NCI-H82 (cell line): Measurements from ENCODE around the gene FBXO10.

Source experiments
- DNase-seq: peaks from one replicate; lab custom pipeline; 2025; lab: John Stamatoyannopoulos, UW

The FBXO10 gene

DNA sequence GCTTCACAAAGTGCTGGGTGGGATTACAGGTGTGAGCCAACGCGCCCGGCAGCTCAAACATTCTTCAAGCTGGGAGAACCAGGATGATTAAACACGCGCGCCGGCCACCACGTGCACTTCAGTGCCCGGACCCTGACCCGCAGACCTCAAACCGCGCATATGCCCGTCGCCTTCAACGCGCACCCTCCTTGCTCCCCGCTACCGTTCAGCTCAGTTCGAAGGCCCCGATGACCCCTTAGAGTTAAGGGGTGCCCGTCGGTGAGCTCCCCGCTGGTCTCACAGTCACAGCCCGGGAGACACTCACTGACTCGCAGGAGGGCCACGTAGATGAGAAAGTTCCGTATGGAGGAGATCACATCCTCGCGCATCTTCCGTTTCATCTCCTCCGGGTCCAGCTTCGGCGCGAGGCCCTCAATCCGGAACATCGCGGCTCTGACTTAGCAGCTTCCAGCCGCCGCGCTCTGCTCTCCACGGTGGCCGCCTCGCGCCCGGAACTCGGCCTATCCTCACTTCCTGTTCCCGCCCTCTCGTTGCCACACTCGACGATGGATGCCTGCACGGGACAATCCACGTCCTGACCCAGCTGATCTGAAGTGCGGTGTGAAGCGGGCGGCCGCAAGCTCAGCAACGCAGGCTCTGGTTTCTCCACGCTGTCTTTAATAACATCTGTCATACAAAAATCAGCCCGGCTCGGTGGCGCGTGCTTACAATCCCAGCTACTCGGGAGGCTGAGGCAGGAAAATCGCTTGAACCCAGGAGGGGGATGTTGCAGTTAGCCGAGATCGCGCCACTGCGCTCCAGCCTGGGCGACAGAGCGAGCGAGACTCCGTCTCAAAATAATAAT, 16.1 kb upstream of the FBXO10 start, which contains the start of gene TOMM5:
TSS of gene TOMM5 (minus strand) at position 490 of the 844 bp plus-strand sequence. CDS start at position 425, 65 bp downstream.
- peak; percentile 93 for DNase-seq

DNA sequence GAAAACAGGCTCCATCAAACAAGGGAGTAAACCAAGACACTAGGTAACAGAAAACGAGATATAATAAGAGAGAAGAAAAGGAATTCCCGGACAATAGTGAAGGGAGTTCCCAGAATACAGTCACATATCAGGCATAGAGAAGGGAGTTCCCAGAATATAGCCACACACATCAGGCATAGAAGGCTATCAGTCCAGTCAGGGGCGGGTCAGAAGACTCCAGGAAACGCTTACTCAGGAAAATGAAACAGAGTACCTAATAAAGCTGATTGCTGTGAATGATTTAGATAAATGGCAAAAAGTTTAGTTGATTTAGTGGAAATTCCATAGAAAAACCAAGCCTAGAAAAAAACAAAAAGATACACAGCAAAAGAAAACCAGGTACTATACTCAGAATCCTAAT, 11.3 kb upstream of the FBXO10 start:
- no peak for DNase-seq

GRCh38 chr9:37583522-37584121, 7.4 kb upstream of the FBXO10 start:
- DNase-seq, result no peak

DNA sequence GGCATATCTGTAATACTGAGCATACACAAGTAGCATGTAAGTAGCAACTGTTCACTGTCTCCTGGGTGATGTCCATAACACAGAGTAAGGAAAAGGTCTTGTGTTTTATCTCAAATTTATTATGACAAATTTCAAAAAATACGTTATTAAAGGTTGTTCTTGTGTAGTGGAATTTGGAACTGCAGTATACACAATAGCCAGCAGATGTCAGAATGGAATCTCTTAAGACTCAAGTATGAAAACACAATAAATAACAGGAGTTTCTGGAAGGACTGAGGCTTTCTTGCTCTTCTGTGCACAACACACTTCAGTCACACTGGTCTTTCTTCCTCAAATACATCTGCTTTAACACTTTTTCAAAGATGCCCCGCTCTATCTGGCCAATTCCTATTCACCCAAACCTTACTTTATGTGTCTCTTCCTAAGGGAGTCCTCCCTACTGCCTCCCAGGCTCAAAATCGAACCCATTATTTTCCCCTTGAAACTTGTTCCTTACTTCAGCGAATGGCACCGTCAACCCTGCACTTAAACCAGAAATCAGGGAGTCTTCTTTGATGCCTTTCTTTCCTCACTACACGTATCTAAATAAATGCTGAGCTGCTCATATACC, 6.5 kb upstream of the FBXO10 start:
- DNase-seq, result peak; percentile 66

GRCh38 chr9:37575511-37575914, 667 bp downstream of the FBXO10 start:
- peak; percentile 97 for DNase-seq

- DNase-seq, result peak; percentile 94
These were observed 1.2 kb downstream of the FBXO10 start for GRCh38 chr9:37575001-37575400.

- DNase-seq, result peak; percentile 77
These were observed 1.9 kb downstream of the FBXO10 start for GRCh38 chr9:37574241-37574721.

- DNase-seq, result peak; percentile 15
These were observed 4.9 kb downstream of the FBXO10 start for GRCh38 chr9:37571282-37571681.

DNA sequence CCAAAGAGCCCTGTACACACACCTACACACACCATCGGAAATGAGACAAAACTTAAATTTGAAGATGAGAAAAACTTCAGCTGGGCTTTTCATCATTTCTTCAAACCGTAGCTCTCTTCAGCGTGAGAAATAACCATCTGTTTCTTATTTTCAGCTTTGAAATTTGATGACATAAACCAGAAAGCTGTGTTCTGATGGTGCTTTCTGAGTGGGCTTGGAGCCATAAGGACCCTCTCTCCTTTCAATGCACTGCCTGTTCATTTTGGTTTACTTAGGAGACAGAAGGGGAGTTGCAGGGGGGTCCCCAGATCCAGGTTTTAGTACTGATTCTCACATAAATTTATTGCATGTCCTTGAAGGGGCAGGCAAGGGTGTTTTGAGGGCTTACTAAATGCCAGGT, 9.5 kb downstream of the FBXO10 start:
- DNase-seq, result no peak

DNA sequence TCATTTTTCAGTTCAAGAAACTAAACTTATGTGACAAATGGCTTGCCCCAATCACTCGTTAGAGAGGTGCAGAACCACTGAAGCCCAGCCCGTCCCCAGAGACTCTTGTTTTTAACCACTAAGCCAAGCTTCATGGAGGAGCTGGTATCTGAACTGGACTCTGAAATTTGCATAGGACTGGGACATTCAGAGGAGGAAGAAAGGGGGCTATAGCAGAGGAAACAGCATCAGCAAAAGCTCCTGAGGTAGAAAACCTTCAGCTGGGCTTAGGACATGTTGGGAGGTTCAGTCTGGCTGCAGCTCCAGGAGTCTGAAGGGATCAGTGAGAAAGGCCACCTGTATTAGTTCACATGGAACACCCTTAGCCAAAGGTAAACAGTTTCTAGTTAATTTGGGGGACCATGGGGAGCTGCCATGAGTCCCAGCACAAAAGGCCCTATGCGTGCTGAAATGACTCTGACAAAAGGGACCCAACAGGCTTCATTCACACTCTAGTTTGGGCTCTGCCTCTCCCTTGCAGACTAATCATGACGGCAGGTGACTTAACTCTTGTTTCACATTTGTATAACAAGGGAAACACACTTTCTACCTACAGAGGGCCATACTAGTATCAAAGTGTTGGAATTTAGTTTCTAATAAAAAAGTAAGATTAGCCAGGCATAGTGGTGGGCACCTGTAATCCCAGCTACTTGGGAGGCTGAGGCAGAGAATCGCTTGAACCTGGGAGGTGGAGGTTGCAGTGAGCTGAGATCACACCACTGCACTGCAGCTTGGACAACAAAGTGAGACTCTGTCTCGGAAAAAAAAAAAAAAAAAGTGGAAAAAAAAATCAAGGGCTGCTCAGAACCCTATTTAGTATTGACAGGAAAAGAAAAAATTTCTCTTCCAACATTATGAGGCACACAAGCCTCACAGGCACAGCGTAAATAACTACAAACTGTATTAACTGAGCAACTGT, 10.2 kb downstream of the FBXO10 start:
- DNase-seq, result no peak

DNA sequence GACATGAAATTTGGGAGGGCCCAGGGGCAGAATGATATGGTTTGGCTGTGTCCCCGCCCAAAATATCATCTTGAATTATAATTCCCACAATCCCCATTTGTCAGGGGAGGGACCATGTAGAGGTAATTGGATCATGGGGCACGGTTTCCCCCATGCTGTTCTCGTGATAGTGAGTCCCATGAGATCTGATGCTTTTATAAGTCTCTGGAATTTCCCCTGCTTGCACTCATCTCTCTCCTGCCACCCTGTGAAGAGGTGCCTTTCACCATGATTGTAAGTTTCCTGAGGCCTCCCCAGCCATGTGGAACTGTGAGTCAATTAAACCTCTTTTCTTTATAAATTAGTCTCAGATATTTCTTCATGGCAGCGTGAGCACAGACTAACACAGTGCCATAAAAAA, 11.3 kb downstream of the FBXO10 start:
- DNase-seq, result no peak

DNA sequence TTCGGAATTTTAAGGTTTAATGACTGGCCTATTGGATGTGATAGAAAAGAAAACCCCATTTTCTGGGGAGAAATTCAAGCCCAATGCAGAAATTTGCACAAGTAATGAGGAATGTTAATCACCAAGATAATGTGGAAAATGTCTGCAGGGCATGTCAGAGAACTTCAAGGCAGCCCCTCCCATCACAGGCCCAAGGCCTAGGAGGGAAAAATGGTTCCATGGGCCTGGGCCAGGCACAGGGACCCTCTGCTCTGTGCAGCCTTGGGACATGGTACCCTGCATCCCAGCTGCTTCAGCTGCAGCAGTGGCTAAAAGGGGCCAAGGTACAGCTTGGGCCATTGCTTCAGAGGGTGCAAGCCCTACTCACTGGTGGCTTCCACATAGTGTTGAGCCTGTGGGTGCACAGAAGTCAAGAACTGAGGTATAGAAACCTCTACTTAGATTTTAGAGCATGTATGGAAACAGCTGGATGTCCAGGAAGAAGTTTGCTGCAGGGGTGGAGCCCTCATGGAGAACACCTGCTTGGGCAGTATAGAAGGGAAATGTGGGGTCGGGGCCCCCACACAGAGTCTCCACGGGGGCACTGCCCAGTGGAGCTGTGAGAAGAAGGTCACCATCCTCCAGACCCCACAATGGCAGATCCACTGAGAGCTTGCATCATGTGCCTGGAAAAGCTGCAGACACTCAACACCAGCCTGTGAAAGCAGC, 12.2 kb downstream of the FBXO10 start:
- no peak for DNase-seq

DNA sequence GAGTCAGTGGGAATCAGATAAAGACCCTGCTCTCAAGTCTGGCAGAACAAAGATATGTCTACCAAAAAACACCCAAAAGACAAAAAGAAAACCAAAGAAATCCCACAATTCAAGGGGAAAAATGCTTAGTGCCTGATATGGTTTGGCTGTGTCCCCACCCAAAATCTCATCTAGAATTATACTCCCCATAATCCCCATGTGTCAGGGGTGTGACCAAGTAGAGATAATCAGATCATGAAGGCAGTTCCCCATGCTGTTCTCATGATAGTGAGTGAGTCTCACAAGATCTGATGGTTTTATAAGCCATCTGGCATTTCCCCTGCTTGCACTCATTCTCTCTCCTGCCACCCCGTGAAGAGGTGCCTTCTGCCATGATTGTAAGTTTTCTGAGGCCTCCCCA, 13.4 kb downstream of the FBXO10 start:
- DNase-seq, result peak; percentile 96

DNA sequence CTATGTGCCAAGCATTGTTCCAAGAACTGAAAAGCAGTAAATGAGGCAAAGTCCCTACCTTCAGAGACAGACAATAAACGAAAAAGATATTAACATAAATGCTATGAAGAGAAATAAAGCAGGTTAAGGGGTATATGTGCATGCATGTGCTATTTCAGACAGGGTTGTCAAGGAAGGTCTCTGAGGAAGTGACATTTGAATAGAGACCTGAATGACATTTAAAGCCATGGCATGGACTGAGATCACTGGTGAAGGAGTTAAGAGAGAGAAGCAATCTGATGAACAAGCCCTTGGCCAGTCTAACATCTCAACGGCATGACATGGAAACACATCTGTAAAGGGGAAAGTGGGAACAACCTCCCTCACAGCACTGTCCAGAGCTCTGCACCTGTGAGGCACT, 14.5 kb downstream of the FBXO10 start:
- DNase-seq, result no peak

DNA sequence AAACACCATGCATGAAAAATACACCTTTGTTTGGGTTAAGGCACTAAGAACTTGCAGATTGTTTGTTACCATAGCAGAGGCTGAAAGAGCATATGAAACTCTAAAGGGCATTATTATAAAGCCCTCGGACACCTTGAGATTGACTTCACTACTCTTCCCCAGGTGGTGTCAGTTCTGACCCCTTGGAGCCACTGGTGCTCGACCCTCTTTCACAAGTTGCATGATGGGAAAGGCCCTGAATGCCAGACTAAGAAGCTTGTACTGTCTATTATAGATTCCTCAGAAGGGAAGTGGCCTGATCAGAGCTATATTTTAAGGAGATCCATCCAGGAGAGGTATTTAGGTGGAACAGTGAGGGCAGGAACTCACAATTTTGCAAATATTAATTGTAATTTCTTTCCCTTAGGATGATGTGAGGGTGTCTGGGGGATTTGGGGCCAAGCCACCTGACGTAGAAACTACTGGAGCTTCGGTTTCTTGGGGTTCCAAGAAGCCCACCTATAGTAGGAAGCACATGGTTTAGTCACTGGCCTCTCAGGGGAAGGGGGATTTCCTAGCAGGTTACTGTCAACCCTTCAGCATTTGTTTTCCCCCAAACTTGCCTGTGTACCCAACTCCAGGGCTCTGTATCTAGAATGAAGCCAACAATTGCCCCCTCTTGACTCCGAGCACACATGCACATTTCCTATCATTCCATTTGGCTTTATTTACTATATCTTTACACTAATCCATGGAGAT, 16.2 kb downstream of the FBXO10 start:
- DNase-seq, result no peak

DNA sequence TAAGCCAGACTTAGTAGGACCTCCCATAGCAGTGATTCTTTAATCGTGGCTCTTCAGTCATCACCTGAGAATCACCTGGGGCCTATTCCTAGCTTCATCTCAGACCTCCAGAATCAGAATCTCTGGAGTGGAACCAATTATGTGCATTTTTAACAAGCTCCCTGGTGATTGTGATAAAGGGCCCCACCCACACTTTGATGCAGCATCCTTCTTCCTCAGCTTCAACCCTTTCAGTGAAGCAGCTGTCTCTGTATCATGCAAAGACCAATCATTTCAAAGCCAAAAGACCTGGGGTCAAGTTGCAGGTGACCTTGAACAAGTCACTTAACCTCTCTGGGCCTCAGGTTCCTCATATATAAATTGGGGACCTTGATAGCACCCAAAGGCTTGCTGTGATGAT, 17.1 kb downstream of the FBXO10 start:
- no peak for DNase-seq

DNA sequence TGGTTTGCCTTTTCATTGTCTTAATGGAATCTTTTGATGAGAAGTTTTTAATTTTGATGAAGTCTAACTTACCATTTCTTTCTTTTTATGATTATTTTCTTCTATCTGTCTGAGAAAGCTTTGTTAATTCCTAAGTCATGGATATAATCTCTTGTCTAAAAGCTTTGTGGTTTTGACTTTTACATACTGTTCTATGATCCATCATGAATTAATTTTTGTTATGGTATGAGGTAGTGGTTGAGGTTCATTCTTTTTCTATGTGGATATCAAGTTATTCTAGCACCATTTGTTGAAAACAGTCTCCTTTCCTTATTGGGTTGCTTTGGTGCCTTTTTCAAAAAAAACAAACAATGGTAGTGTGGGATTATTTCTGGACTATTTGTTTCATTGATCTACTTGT, 20.4 kb downstream of the FBXO10 start:
- DNase-seq, result no peak

DNA sequence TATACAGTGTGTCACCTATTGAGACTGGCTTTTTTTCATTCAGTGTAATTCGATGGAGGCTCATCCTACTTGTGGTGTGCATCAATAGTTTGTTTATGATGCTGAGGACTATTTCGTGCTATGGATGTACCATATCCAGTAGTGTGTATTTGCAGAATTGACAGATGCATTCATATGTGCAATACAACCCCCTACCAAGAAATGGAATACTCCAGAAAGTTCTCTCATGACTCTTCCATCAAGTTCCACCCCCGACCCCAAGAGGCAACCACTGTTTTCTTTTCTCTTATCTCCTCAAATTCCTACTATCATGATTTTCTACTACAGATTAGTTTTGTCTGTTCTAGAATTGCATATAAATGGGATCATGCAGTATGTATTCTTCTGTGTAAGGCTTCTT, 21.9 kb downstream of the FBXO10 start:
- DNase-seq, result no peak

DNA sequence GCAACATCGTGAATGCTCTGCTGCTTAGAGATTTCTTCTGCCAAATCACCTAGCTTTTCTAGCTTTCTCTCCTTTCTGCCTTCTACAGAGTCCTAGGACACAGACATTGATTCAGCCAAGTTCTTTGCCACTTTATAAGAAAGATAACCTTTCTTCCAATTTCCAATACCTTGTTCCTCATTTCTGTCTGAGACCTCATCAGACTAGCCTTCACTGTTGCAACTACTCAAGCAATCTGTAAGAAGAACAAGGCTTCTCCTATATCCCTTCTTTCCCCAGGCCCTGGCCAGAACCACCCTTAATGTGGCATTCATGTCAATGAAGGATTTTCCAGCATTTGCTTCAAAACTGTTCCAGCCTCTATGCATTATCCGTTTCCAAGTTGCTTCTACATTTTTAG, 24.3 kb downstream of the FBXO10 start:
- no peak for DNase-seq

DNA sequence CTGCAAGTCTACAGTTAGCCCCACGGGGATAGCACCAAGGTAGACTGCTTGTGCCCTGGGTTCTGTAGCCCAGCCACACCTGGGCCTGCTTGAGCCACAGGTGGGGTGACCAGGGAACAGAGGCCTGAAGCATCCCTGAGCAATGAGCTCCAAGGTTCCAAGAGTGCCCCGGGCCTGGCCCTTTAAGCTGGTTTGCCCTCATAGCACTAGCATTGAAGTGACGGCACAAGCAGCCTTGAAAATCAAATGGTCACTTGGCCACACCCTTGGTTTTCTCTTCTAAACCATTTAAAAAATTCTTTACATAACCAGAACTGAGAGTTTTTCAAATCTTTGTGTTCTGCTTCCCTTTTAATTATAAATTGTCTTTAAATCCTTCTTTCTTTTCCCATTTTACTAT, 24.7 kb downstream of the FBXO10 start:
- DNase-seq, result no peak
